Measurements from ENCODE around the gene TUB.
A peak's percentile ranks its signal among the peaks of the same experiment; 100 is the strongest.

The TUB gene, protein sequence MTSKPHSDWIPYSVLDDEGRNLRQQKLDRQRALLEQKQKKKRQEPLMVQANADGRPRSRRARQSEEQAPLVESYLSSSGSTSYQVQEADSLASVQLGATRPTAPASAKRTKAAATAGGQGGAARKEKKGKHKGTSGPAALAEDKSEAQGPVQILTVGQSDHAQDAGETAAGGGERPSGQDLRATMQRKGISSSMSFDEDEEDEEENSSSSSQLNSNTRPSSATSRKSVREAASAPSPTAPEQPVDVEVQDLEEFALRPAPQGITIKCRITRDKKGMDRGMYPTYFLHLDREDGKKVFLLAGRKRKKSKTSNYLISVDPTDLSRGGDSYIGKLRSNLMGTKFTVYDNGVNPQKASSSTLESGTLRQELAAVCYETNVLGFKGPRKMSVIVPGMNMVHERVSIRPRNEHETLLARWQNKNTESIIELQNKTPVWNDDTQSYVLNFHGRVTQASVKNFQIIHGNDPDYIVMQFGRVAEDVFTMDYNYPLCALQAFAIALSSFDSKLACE

DNA sequence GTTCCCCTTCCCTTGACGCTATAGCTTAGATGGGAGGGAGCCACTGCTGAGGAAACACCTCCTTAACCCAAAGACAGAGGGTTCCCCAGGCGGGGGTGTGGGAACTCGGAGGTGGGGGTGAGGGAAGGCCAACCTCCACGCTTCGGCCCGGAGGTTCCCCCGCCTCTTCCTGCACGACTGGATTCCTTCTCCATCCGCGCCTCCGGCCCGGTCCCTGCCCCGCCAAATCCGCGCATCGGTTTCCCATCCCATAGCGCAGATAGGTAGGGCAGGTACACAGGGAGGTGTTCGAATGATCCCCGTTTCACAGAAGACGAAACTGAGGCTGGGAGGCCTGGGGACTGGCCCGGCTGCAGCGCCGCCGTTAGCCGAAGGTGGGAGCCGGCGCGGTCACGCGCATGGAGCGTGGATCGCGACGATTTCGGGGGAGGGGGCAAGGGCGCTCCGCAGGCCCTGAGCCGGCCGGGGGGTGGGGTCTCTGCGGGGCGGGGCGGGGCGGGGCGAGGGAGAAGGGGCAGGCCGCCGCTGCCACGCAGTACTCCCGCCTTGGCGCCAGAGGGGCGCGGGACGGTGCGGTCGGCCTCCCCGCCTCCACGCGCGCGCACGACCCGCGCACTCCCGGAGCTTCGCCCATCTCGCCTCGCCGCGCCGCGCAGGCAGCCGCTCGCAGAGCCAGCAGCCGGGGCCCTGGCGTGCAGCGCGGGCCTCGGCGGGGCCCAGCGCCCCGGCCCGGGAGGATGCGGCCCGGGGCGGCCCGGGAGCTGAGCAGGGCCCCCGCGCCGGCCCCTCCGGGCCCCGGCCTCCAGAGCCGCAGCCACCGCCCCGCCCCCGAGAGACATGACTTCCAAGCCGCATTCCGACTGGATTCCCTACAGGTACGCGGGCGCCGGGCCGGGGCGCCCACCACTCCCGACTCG lies at the start of gene TUB:
Gene TUB (plus strand): TSS at position 538 of the 917 bp plus-strand sequence. CDS start 300 bp downstream, at position 838.
- DNase-seq, result no peak

DNA sequence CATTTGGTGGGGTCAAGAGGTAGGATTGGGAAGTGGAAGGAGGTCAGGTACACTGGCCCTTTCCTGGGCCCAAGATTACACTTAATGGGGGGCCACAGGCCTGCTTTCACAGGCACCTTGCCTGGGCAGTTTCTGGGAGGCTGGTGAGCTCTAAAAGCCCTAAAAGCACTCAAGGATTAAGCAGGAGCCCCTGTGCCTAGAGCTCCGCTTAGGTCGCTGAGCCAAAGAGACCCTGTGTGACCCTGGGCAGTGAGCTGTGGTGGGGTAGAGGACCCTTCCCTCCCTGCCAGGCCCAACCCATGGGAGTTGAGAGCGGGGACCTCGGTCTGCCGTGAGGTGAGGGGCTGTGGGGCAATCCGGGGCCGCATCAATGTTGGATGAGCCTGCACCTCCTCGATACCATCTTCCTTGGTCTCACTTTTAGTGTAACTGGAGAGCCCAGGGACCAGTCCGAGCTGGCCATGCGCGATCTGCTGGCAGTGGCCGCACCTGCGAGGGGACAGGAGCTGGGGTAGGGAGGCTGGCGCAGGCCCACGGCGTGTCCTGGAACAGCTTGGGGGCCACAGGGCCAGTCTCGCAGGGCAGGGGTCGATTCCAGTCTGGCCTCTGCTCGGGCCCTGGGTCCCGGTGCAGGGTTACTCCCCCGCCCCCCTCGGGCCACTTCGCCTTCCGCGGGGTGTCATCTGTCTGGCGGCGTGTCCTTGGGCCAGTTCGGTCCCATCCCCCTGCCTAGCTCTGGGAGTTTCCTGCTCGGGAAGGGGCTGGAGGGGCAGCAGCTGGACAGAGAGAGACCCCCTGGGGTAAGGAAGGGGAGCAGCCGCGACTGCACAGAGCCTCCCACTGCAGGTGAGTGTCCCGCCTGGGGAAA lies 49.5 kb upstream of the TUB start:
- no peak for DNase-seq

DNA sequence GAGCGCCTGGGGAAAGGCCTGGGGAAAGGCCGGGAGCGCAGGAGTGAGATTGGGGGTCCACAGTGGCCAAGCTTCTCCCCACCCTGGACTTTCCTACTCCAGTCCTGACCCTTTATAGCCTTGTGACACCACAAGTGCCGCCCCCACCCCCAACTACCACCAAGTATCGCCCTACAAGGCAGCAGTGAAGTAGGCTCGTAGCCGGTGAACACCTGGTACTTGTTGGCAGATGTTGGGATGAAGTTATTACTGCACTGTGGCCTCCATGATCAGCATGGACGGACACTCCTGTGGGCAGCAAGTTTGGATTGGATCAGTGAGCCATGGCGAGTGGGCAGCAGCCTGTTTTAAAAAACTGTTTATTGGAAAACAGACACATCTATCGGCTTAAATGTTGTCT lies 48.9 kb upstream of the TUB start:
- no peak for DNase-seq

DNA sequence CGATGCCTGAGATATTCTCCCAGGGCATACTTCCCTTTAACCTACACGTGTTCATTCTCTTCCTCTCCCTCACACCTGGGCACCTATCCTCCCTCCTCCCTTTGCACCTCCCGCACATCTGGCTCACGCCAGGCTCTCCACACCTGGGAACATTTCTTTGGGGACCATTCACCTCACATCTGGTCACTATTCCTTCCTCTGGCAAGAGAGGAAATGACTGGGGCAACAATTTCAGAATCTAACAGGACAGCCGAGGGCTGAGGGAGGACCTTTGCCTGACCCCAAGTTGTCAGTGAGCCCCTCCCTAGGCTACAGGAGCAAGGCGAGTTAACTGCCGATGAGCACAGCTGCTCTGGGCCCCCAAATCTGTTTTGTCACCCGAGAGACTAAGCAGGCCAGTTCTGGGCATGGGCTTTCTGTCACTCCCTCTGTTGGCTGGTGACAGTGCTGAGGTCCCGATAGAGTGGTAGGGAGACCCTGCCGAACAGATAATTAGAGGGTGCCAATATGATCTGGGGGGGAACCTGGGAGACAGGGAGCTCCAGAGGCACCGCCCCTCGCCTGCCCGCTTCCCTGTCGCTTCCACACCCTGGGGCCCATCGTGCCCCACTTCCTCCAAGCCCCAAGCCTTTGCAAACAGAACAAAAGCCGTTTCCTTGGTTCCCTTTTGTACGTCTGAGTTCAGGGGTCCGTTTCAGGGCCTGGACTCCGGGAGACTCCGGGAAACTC lies 48.3 kb upstream of the TUB start:
- no peak for DNase-seq

DNA sequence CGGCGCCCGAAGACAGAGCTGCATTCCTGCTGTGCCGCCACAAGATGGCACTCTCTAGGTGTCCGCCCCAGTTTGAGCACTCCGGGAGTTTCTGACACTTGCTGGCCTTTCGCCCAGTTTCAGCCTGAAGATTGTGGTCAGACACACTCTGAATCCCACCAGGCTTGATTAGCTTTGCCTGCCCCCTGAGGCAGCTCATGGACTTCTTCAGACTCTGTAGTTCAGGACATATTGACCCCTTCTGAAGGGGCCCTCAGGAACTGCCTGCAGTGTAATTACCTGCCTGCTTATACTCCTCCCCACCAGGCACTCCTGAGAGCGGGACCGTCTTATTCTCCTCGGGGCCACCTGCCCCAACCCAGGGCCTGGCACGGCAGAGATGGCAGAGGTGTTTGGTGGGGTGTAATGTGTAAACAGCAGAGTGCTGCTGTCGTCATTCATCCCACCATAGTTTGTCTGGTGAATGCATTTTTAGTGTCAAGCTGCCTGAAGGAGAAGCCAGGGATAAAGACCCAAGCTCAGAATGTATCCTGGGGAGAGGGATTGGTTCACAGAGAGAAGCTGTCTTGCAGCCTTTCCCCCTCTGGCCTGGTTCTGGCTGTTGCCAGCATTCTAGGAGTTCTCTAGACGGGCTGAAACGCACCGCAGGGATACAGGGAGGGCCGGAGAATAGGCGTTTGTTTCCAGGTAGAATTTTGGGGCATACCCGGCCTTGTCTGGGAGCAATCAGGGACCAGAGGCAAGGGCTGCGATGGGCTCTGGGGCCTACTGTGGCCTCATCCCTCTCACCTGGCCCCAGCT lies 47.5 kb upstream of the TUB start:
- peak; percentile 55 for DNase-seq

DNA sequence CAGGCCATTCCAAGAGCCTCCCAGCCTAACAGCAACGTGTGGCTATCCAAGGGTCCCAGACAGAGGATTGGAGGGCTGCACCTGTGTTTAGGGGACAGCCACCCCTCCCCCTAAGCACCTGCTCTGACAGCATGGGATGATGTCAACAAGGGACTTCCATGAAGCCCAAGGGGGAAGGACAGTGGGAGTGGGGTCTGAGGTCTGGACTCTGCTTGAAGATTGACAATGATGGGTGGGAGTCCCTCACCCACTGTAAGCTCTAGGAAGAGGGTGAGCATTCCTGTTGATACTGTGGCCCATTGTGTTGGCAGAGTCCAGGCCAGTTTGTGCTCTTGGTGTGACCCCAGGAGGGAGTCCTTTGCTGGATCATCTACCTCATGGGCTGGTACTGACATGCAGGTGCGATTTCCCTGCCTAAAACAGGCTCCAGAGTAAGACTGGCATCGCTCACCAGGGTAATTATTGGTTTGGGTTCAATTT lies 46.9 kb upstream of the TUB start:
- DNase-seq, result no peak

DNA sequence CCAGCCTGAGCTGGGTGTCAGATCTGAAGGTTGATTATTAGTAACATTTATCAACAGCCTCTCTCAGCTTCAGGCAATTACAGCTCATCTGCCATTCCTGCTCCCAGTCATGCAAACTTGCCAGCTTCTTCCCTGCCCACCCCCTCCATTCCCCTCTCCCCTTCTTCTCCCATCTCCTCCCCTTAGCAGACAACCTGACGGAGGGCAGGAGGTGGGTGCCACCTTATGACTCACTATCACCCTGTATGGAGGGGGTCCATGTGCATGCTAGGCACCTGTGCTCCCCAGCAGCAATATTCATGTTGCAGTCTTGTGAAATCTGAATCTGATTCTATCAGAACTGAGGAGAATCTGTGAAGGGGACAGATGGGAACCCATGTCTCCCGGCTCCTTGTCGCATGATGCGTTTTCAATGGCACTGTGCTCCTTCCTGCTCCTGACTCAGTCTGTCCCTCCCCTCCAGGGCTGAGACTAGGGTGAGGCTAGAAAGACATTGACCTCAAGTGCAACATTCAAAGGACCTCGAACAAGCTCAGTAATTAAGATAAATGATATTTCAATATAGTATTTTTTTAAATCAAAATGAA lies 46.3 kb upstream of the TUB start:
- DNase-seq, result no peak

DNA sequence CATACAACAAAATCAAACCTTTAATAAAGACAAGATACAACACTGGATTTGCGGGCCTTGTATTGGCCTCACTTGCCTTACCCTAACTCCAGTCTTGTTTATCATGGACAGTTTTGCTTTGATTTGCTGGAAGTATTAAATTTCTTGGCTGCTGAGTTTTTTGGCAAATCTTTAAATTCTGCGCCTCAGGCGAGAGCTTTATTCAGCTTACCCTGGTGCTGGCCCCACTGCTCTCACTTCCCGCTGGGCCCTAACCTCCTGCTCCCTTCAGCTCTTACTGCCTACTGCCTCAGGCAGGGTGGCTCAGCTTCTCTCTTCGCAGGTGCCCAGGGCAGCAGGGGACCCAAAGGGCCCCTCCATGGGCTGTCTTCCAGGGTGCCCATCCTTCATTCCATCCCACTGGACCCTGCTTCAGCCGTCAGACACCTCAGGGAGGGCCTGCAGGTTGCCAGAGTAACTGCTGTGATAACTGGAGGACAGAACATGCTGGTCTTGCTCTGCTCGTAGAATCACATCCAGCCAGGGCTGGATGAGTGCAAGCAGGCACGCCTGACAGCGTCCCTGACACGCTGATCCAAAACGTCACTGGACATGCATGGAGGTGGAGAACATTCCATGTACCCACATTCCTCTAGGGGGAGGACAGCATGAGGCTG lies 45.7 kb upstream of the TUB start:
- no peak for DNase-seq

DNA sequence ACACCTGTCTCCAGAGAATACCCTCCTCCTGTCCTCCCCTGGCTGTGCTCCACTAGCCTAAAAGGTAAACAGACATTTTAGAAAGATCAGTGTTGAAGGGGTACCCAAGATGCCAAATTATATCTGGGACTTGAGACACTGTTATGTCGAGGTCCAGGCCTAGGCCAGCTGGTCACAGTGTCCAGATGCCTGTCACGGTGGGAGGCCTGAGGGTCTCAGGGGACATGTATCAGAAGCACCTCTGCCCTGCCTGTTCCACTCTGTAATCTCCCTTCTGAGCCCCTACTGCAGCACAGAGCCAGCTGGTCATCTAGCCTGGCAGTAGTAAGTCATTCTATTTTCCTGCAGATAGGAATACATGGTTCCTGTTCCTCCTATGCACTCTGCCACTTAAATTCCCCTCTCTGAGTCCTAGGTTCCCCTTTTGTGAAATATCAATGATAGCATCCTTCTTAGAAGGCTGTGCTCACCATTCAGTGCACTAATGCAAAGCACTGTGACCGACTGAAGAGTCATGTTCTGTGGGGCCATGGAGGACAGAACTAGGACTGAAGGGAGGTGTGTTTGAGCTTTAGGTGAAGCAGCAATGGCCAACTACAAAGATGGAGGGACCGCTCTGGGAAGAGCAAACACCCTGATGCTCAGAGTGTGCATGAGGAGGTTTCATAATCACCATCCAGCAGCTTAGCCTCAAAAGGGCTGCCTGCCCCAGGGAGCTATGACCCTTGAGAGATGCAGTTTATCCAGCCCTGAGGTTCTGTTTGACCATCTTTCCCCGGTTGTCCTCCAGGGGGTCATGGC lies 44.8 kb upstream of the TUB start:
- no peak for DNase-seq

DNA sequence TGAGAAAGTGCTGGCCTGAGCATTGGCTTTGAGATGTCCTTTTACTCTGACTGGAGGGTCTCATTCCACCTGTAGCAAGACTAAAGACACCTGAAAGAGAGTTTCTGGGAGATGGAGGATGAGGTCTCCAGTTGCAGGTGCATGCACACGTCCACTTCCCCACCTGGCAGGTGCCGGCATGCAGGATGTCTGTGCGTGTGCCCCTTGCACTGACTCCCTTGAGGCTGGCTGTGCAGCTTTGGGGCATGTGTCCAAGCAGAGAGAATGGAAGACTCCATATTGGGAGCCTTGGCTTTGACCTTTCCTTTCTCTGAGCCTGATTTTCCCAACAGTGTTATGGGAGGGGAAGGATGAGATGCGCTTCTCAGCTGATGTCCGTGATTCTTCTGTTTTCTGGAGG lies 44.0 kb upstream of the TUB start:
- no peak for DNase-seq

DNA sequence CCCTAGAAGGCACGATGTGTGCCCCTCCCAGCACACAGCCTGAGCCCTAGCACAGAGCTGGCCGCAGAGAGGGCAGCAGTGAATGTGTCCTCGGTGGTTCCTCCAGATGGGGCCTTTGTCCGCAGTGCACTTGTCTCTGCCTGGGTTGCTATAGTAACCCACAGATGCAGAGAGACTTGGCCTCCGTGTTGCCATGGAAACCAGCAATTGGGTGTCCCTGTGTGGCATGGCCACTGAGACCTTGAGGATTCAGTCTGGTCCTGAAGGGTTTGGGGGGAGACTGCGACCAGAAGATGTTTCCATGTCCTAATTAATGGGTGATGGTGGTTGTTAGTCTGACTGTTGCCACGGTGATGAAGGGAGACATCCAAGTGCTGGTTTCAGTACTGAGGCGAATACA lies 42.6 kb upstream of the TUB start:
- no peak for DNase-seq

DNA sequence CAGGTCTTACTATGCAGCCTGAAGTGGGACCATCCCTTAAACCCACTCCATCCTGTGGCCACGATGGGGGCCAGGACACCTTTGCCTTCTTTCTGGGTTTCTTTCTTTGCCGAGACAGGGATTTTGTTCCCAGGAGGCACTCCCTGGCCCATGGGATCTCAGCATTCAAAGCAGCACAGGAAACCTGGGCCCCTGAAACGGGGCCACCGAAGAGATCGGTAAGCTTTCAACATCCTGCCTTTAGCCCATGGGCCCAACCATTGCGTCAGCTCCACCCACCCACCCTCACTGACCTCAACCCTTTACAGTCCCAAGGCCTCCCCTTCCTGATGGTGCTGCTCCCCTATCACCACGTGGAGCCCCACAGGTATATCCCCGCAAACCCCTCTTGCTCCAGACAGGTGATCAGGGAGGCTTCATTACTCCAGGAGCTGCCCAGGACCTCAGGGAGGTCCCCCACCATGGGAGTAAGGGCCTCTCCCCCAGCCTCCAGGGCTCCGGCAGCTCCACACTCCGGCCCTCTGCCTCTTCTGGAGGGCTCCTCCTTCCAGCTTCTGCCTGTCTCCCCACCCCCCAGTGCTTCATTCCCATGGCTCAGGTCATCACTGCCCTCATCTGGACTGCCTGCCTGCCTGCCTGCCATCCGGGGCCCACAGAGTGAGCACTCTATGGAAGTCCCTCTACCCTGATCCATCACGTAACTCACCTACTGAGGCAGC lies 42.0 kb upstream of the TUB start:
- no peak for DNase-seq

DNA sequence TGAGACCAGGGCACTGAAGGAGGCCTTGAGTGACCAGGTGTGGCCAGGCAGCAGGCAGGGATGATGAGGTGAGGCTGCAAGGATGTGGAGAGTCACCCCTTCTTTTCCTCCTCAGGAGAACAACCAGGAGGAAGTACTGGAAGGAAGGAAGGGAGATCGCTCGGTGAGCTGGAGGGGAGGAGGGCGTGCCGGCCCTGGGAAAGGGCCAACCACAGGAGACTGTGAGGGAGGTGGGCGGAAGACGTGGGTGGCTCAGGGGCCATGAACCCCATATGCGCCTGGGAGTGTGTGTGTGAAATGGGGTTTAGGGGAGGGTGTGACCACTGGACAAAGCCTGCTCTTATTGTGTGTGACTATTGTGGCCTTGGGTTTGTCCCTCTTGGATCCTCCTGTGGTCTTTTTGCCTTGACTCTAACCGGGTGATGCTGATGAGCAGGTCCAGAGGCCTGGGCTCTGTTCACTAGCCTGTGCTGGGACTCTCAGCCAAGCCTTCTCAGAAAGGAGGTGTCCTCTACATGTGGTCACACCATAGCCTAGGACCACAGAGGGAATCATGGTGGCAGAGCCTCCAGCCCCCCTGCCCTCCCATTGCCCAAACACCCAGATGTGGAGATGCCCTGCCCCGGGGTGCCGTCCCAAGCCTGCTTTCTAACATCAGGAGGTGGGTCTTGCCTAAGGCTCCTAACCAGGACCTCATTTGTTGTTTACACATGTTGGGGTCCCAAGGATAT lies 41.3 kb upstream of the TUB start:
- DNase-seq, result no peak

DNA sequence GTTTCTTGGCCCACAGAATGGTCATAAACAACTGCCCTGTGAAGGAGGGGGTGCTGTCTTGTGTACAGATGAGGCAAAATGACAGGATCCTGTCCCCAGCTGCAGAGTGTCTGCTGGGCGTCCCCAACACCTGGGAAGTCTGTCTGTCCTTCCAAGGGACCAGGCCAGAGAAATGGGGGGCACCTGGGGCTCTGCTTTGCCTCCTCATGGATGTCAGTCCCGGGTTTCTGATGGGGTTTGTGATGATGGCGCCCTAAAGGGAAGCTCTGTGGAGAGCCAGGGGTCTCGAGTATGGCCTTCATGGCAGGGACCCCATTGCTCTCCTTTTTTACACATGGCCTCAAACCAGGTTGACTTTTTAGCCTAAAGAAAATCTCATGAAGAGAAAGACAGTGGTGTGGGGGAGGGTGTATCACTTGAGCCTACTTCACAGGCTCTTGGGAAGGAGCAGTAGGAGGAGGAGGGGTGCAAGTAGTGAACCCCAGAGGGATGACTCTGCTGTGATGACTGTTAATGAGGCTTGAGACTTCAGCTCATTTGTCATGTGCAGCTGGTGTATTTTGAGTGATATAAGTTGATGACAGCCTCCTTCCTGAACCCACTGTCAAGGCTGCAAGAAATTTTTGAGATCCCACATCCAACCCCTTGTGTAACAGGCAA lies 40.6 kb upstream of the TUB start:
- DNase-seq, result no peak

DNA sequence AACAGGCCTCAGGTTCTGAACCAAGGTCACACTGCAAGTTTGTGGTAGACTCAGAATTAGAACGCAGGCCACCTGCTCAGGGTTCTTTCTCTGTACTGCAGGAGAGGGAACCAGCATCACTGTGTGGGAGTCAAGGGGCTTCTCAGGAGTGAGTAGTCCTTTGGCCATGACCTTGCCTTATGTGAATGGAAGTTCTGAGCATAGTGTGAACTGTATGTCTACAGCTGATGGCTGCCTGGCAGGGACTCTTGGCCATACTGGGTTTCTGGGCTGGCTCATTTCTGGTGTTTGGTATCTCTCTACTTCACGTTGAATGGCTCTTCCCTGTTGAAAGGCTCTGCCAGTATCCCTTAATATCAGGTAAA lies 40.1 kb upstream of the TUB start:
- no peak for DNase-seq

DNA sequence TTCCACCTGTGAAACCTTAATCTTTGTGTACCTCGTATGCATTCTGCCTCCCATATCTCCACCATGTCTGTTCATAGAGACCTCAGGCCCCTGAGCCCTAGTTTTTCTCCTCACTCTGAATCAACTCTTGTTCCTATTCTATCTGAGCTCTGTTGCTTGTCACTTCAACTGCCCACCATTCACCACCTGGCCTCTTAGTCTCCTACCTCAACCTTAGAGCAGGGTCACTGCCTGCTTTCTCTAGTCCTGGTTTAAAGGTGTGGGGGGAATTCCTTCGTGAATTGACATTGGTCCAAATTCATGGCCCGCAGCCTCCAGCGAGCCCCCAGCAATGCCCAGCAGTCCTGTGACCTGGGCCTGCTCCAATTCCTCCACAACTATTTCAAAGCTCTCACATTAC lies 39.4 kb upstream of the TUB start:
- DNase-seq, result no peak

DNA sequence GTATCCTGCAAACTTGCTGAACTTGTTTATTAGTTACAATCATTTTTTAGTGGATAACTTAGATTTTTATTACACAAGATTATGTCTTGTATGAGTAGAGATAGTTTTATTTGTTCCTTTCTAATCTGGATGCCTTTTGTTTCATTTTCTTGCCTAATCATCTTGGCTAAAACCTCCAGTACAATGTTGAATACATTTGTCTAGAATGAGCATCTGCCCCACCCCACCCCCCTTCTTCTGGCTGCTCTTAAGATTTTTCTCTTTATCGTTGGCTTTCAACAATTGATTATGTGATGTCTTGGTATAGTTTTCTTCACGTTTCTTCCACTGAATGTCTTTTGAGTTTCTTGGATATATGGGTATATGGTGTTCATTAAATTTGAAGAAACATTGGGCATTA lies 37.3 kb upstream of the TUB start:
- no peak for DNase-seq
